GM21737 (cell line): ENCODE results near the gene CLDN15.
"Not testable (repeated sequence)": the region's sequence is repeated elsewhere in the genome, so short reads cannot be mapped to it uniquely, and the experiment has no call there.

Experiments
- ATAC-seq: cut with Tn5 transposase; IDR thresholded peaks from one replicate; pipeline ENCODE4 v1.9.1; 2021; ENCODE audit warnings: mild to moderate bottlenecking, moderate library complexity; ENCODE audit not compliant: unreplicated experiment

CLDN15 gene

GRCh38 chr7:101222275-101222830, 15.2 kb downstream of the CLDN15 start:
- ATAC-seq = no peak

- ATAC-seq = no peak
These were observed 17.3 kb downstream of the CLDN15 start for GRCh38 chr7:101220295-101220694.

GRCh38 chr7:101218236-101219125, 19.1 kb downstream of the CLDN15 start:
- ATAC-seq = peak; percentile 4

GRCh38 chr7:101217388-101218235, 20.0 kb downstream of the CLDN15 start, which contains the start of the genes PLOD3 and ZNHIT1:
Gene PLOD3 (minus strand): TSS chr7:101217581. CDS start chr7:101217274, 307 bp downstream.
Gene ZNHIT1 (plus strand): TSS chr7:101218165. CDS start chr7:101218196, 31 bp downstream.
- peak; percentile 61 for ATAC-seq

GRCh38 chr7:101216860-101217387, 20.7 kb downstream of the CLDN15 start:
- peak; percentile 15 for ATAC-seq

- no peak for ATAC-seq
These were observed 21.4 kb downstream of the CLDN15 start for GRCh38 chr7:101216001-101216859.

GRCh38 chr7:101212014-101212413, 25.6 kb downstream of the CLDN15 start:
- no peak for ATAC-seq

- no peak for ATAC-seq
These were observed 26.1 kb downstream of the CLDN15 start for GRCh38 chr7:101211501-101211900.

- ATAC-seq = no peak
These were observed 27.5 kb downstream of the CLDN15 start for GRCh38 chr7:101210143-101210542.

GRCh38 chr7:101208794-101209193, 28.8 kb downstream of the CLDN15 start:
- no peak for ATAC-seq

- no peak for ATAC-seq
These were observed 30.1 kb downstream of the CLDN15 start for GRCh38 chr7:101207459-101207858.

- ATAC-seq = no peak
These were observed 30.9 kb downstream of the CLDN15 start for GRCh38 chr7:101206665-101207042.

- no peak for ATAC-seq
These were observed 31.5 kb downstream of the CLDN15 start for GRCh38 chr7:101205901-101206664.

- not testable (repeated sequence) for ATAC-seq
These were observed 33.6 kb downstream of the CLDN15 start for GRCh38 chr7:101203740-101204738.

- ATAC-seq = no peak
These were observed 35.0 kb downstream of the CLDN15 start for GRCh38 chr7:101202603-101202918.

GRCh38 chr7:101201695-101202602, 35.7 kb downstream of the CLDN15 start:
- ATAC-seq = no peak
